BLaER1 (cell line): ENCODE results near the gene TSPAN9.

Experiments used
- H3K27ac ChIP-seq: shearing (Covaris generic); formaldehyde crosslinking; 2 replicates; pipeline ENCODE4 v1.8.1; 2022
- H3K27me3 ChIP-seq: shearing (Covaris generic); formaldehyde crosslinking; 2 replicates; pipeline ENCODE4 v1.8.1; 2022
- H3K36me3 ChIP-seq: shearing (Covaris generic); formaldehyde crosslinking; 2 replicates; pipeline ENCODE4 v1.8.1; 2022
- H3K4me1 ChIP-seq: shearing (Covaris generic); formaldehyde crosslinking; 2 replicates; pipeline ENCODE4 v1.8.1; 2022
- H3K4me2 ChIP-seq: shearing (Covaris generic); formaldehyde crosslinking; 2 replicates; pipeline ENCODE4 v1.8.1; 2022
- H3K4me3 ChIP-seq: shearing (Covaris generic); formaldehyde crosslinking; 2 replicates; pipeline ENCODE4 v1.8.1; 2022
- H3K9ac ChIP-seq: shearing (Covaris generic); formaldehyde crosslinking; 2 replicates; pipeline ENCODE4 v1.8.1; 2022
- H3K9me3 ChIP-seq: shearing (Covaris generic); formaldehyde crosslinking; 2 replicates; pipeline ENCODE4 v1.8.1; 2022
- H4K20me1 ChIP-seq: shearing (Covaris generic); formaldehyde crosslinking; 2 replicates; pipeline ENCODE4 v1.8.1; 2022
- Cebpa-rat ChIP-seq: shearing (Covaris generic); IDR thresholded peaks from 2 replicates; pipeline ENCODE4 v1.8.1; 2022

Gene TSPAN9

DNA sequence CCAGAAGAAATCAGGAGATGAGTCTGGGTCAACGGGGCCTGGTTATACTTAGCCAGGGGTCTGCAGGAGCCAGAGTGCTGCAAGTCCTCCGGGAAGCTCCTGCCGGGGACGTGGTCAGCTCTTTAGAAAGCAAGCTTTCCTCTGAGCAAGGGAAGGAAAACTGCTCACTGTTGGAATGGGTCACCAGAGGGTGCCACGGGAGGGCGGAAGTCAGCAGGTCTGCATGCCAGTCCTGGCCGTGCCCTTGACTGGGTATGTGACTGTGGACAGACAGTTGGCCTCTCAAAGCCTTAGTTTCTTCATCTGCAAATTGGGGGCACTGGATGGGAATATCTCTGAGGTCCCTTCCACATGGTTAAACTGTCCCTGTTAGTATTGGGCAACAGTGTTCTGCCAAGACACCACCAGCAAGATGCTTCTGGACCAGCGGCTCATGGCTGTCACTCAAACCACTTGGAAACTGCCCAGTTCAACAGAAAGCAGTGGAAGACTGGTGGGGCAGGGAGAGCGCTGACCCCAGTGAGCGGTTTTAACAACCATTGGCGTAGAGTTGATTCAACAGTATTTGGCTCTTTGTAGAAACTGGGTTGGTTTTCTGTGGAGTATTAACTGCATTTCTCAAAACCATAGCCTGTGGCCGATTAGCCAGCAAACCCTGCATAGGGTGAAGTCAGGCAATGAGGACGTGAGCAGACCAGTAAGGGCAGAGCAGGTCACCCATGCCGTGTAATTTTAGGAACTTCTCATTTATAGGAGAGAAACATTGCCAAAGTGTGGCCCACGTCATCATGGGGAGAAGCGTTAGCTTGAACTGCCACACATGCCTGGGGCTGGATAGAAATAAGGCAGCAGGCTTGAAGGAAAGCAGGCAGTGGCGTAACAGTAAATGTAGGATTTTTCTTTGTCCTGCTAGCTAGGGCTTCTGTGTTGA, 249.9 kb downstream of the TSPAN9 start:
- Histone ChIP-seq H4K20me1 (no peaks in the 10 kb centered on the region), H3K27ac (no peak overlapping the region), H3K9ac (no peak overlapping the region), H3K36me3 (no peaks in the 10 kb centered on the region), H3K4me2 (no peak overlapping the region), H3K4me1 (no peaks in the 10 kb centered on the region), H3K27me3 (no peaks in the 10 kb centered on the region), H3K4me3 (no peak overlapping the region), H3K9me3 (no peaks in the 10 kb centered on the region)
- no peak for TF ChIP-seq Cebpa-rat

- H3K4me2 ChIP-seq: no peak overlapping the region
Measured at GRCh38 chr12:3328081-3328480, 250.9 kb downstream of the TSPAN9 start.

DNA sequence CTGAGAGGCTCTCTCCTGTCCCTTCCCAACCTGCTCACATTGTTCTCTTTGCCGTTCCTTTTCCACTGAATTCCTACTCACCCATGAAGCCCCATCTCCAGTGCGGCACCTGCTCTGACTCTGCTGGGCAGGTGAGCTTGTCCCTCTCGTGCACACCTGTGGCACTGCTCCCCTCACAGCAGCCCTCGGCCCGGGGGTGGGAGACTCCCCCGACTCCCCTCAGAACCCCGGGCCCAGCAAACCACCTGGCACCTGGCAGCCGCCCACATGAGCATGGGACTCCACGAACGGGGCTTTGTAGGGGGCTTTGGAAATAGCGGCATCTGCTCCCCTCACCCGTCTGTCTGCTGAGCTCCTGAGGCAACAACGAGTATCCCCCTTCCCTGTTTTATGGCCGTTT, 251.4 kb downstream of the TSPAN9 start:
- H3K4me1 ChIP-seq: no peaks in the 10 kb centered on the region
- H3K36me3 ChIP-seq: no peaks in the 10 kb centered on the region

More at GRCh38 chr12:3328081-3328480, 250.9 kb downstream of the TSPAN9 start:
- H3K27ac ChIP-seq: no peak overlapping the region
- H3K4me1 ChIP-seq: no peaks in the 10 kb centered on the region
- no peaks in the 10 kb centered on the region for H3K27me3 ChIP-seq
- H3K9ac ChIP-seq: no peak overlapping the region
- H3K36me3 ChIP-seq: no peaks in the 10 kb centered on the region
- H3K9me3 ChIP-seq: no peaks in the 10 kb centered on the region
- no peaks in the 10 kb centered on the region for H4K20me1 ChIP-seq
- H3K4me3 ChIP-seq: no peak overlapping the region
- no peak for TF ChIP-seq Cebpa-rat

GRCh38 chr12:3329361-3329760, 252.2 kb downstream of the TSPAN9 start:
- H3K4me3 ChIP-seq: no peak overlapping the region
- H3K27me3 ChIP-seq: no peaks in the 10 kb centered on the region
- TF ChIP-seq Cebpa-rat: no peak

More for the DNA sequence above, 251.4 kb downstream of the TSPAN9 start:
- Histone ChIP-seq H3K27ac (no peak overlapping the region), H3K4me3 (no peak overlapping the region), H3K9ac (no peak overlapping the region), H3K27me3 (no peaks in the 10 kb centered on the region), H3K9me3 (no peaks in the 10 kb centered on the region), H4K20me1 (no peaks in the 10 kb centered on the region), H3K4me2 (no peak overlapping the region)
- no peak for TF ChIP-seq Cebpa-rat

DNA sequence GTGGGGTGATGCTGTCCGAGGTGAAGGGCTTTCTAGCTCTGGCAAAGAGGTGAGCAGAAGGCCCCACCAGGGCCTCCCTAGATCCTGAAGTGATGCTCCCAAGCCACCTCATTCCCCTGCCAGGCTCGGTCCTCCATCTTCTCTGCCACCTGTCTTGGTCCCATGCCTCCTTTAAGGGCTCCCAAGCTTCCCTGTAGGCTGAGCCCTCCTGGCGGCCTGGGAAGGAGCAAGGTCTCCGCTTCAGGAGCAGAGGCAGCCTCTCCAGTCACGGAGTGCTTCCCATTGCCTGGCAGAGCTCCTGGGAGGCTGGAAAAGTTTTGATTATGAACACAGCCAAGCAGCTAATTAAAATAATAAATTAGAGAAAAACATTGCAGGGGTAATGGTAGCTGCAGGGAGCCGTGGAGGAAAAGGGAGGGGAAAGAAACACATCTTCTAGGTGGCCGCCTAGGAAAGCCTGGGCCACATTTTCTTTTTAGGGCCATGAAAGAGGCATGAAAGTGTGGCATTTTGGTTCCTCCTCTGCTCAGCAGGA, 253.9 kb downstream of the TSPAN9 start:
- Histone ChIP-seq H3K4me2 (no peak overlapping the region), H3K36me3 (no peaks in the 10 kb centered on the region), H3K27me3 (no peaks in the 10 kb centered on the region), H3K9ac (no peak overlapping the region), H3K4me3 (no peak overlapping the region), H3K27ac (no peak overlapping the region), H4K20me1 (no peaks in the 10 kb centered on the region), H3K4me1 (no peaks in the 10 kb centered on the region), H3K9me3 (no peaks in the 10 kb centered on the region)
- no peak for TF ChIP-seq Cebpa-rat

More at GRCh38 chr12:3329361-3329760, 252.2 kb downstream of the TSPAN9 start:
- Histone ChIP-seq H3K4me1 (no peaks in the 10 kb centered on the region), H3K36me3 (no peaks in the 10 kb centered on the region), H3K9ac (no peak overlapping the region), H3K4me2 (no peak overlapping the region), H3K27ac (no peak overlapping the region), H3K9me3 (no peaks in the 10 kb centered on the region), H4K20me1 (no peaks in the 10 kb centered on the region)

GRCh38 chr12:3332188-3332587, 255.0 kb downstream of the TSPAN9 start:
- Histone ChIP-seq H3K4me3 (no peak overlapping the region), H3K9ac (no peak overlapping the region), H3K9me3 (no peaks in the 10 kb centered on the region), H3K27ac (no peak overlapping the region), H3K36me3 (no peaks in the 10 kb centered on the region), H4K20me1 (no peaks in the 10 kb centered on the region), H3K27me3 (no peaks in the 10 kb centered on the region), H3K4me2 (no peak overlapping the region), H3K4me1 (no peaks in the 10 kb centered on the region)
- no peak for TF ChIP-seq Cebpa-rat

DNA sequence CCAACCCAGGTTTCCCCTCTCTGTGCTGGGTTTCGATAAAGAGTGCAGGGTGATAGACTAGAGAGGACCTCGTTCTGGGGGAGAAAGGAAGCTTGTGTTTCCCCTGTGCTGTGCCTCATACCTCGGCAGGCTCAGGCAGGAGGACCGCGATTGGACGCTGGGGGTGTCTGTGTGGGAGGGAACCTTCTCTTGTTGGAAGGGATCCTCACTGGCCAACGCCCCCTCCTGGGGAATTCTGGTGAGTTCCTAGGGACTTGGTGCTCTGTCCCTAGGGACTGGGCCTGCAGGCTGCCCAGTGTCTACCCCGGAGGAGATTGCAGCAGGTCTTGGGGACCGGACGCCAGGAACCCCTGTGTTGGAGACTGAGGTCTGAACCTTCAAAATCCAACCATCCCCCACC, 256.4 kb downstream of the TSPAN9 start:
- Histone ChIP-seq H3K4me2 (no peak overlapping the region), H3K4me1 (no peaks in the 10 kb centered on the region), H3K27me3 (no peaks in the 10 kb centered on the region), H3K9ac (no peak overlapping the region), H4K20me1 (no peaks in the 10 kb centered on the region), H3K36me3 (no peaks in the 10 kb centered on the region), H3K9me3 (no peaks in the 10 kb centered on the region), H3K4me3 (no peak overlapping the region), H3K27ac (no peak overlapping the region)
- no peak for TF ChIP-seq Cebpa-rat

GRCh38 chr12:3333991-3334391, 256.8 kb downstream of the TSPAN9 start:
- Histone ChIP-seq H3K4me1 (no peaks in the 10 kb centered on the region), H3K27me3 (no peaks in the 10 kb centered on the region), H3K9ac (no peak overlapping the region), H4K20me1 (no peaks in the 10 kb centered on the region), H3K4me3 (no peak overlapping the region), H3K27ac (no peak overlapping the region), H3K36me3 (no peaks in the 10 kb centered on the region), H3K9me3 (no peaks in the 10 kb centered on the region), H3K4me2 (no peak overlapping the region)
- no peak for TF ChIP-seq Cebpa-rat

DNA sequence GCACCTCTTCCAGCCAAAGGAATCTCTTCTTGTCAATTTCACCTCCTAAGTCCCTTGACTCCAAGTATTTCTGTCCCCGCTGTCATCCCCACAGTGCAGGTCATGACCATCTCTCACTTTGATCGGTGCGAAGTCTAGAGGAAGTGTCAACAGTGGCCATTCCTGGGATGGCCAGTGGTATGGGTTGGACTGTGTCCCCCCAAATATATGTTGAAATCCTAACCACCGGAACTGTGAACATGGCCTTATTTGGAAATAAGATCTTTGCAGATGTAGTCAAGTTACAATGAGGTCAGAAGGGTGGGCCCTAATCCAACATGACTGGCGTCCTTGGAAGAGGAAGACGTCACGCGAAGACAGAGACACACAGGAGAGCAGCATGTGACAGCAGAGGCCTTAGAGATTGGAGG, 257.9 kb downstream of the TSPAN9 start:
- H3K4me1 ChIP-seq: no peaks in the 10 kb centered on the region
- no peaks in the 10 kb centered on the region for H3K27me3 ChIP-seq
- H3K4me3 ChIP-seq: no peak overlapping the region
- TF ChIP-seq Cebpa-rat: no peak
- no peaks in the 10 kb centered on the region for H4K20me1 ChIP-seq
- H3K27ac ChIP-seq: no peak overlapping the region
- H3K9me3 ChIP-seq: no peaks in the 10 kb centered on the region
- no peak overlapping the region for H3K9ac ChIP-seq
- no peaks in the 10 kb centered on the region for H3K36me3 ChIP-seq
- H3K4me2 ChIP-seq: no peak overlapping the region
